NCI-H1694 (cell line): ENCODE data around the gene BFSP2.
"Not testable (repeated sequence)": the region's sequence is repeated elsewhere in the genome, so short reads cannot be mapped to it uniquely, and the experiment has no call there.

Experiments
- DNase-seq: peaks from one replicate; lab custom pipeline; 2025; lab: John Stamatoyannopoulos, UW

The BFSP2 gene

DNA sequence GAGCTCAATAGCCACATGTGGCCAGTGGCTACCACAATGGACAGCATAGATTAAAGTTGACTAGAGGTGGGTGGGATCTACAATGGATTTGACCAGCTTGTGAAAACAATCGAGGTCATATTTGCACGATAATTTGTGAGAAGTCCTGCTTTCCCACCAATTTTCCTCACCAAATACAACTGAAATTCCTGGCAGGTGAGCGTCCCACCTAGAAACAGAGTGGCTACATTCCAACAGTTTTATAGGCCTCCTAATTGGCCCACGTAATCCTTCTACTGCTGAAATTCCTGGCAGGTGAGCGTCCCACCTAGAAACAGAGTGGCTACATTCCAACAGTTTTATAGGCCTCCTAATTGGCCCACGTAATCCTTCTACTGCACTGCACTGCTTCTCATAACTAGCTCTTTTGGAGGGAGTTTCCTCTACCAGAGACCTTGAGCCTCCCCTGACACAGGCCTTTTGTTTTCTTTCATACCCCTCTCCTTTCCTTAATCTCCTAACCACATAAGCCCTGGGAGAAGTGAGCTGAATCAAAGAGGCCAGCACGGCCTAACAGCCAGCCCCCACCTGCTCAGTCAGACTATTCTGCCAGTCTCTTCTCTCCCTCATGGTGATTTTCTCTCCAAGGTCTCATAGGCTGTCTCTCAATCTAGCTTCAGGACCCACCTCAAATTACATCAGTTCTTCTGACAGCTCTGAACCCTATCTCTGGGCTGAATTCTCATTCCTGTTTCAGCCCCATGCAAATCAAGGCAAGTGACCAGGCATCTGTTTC lies 80.2 kb downstream of the BFSP2 start:
- no peak for DNase-seq

DNA sequence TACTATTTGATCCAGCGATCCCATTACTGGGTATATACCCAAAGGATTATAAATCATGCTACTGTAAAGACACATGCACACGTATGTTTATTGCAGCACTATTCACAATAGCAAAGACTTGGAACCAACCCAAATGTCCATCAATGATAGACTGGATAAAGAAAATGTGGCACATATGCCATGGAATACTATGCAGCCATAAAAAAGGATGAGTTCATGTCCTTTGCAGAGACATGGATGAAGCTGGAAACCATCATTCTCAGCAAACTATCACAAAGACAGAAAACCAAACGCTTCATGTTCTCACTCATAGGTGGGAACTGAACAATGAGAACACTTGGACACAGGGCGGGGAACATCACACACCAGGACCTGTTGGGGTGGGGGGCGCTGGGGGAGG lies 82.6 kb downstream of the BFSP2 start:
- not testable (repeated sequence) for DNase-seq

DNA sequence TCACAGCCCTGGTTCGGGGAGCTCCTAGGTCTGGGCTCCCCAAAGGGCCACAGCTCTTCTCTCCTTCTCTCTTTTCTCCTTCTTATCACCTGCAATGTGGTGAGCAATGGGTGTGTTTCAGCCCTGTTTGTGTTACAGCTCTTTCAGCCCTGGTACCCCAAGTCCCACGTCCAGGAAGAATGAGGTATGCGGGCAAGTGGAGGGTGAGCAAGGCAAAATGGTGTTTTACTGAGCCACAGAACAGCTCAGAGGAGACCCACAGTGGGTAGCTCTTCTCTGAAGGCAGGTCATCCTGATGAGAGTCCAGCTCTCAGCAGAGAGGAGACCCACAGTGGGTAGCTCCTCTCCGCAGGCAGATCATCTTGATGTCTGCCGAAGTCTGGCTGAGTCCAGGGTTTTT lies 86.8 kb downstream of the BFSP2 start:
- DNase-seq, result no peak

DNA sequence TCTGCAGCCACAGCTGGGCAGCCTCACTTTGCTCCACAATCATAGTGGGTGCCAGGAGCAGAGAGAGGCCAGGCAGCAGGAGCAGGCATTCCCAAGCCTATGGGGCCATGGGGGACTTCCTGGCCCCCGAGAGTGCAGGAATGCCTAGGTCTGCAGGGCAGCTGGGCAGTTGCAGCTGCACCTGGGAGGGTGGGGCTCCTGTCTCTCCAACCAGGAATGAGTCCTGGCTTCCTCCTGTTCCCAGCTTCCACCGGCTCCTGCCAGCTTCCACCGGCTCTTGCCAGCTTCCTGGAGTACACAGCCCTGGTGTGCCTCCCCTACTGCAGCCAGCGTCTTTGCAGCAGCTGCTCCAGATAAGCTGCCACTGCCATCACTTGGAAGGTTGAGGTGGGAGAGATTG lies 87.3 kb downstream of the BFSP2 start:
- DNase-seq, result no peak

DNA sequence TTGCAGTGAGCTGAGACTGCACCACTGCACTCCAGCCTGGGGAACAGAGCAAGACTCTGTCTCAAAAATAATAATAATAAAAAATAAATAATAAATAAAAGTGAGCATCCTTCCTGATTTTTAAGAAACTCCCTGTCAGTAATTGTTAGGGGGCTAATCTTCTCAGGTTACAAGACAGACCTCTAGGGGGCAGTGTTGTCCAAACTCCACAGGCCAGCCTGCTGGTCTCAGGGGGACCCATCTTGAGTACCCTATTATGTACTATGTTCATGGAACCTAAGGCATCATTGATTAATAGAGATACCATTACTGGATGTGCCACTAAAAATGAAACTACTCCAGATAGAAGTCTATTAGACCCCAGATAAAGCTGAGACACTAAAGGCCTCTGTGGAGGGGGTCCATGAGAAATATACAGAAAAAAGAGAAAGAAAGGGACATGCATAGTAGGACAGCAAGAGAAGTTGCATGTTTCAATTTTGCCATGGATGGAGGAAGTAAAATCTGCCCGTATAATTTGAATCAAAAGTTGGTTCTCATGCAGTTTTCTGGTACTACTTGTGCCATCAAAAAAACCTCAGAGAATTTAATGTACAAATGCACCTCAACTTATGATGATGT lies 88.2 kb downstream of the BFSP2 start:
- DNase-seq, result no peak

DNA sequence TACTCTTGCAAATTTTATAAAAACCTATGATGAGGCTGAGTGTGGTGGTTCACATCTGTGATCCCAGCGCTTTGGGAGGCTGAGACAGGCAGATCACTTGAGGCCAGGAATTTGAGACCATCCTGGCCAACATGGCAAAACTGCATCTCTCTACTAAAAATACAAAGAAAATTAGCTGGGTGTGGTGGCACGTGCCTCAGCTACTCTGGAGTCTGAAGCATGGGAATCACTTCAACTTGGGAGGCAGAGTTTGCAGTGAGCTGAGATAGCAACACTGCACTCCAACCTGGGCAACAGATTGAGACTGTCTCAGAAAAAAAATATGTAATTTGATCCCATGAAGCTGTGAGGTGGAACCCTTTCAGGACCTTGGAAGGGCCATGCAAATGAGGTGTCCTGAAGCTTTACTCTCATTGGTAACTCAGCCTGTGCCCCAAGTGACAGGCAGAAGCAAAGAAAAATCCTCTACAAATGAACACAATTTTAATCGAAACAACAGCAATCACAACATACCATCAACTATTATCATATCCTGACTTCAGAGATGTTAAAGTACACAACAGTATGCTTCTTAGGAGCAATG lies 89.0 kb downstream of the BFSP2 start:
- no peak for DNase-seq

DNA sequence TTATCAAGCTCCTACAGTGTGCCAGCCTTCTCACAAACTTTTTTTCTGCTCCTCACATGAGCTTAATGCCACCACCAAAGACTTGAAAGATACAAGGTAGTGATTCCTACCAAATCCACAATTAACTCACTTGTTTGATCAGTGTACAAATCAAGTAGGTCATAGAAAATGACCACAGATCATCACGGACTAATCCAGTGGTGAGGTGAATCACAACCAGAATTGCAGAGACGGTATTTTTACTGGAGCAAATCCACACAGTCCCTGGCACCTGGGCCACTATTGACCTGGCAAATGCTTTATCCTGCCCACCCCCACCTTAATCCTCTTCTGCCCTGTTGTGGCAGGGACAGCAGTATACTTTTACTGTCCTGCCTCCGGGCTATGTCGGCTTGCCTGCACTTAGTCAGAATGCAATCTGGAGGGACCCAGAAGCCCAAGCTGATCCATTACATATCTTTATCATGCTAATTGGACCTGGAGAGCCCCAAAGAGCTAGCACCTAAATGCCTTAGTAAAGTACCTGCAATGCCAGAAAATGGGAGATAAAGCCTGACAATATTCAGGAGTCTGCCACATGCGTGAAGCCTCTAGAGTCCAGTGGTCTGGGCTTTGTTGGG lies 89.7 kb downstream of the BFSP2 start:
- DNase-seq, result no peak

DNA sequence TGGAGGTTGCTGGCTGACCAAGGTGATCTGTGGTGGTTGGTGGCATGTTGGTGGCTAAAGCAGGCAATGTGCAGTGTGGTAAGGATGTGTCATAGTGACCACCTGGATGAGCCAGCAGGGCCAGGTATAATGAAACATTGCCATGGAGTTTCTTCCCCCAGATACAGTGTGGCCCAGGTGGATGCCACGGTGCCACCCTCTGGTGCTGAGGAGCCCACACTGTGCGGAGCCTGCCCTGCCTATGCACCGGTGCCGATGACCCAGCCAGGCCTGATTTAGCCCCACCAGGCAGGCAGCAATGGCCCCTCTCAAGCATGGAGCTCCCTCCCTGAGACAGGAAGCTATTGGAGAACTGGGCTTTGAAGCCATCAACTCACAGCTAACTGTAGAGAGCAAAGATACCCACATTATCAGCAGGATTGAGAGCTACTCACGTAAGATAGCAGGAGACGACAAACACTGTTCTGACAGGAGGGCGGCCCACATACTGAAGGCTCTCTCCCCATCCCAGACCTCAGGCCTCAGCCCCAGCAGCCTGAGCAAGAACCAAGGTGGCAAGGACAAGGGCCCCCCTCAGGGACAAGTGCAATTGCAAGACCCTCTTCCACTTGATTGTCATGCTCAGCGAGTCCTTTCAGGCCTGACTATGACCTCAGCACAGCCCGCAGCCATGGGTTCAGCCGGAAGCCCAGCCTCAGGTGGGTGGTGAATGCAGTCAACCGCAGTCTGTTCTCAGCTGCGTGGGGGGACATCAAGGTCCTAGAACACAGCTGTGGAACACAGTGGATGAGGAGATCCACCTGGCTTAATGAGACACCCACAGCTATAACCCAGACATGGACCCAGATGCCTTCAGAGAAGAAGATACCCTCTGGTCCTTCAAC lies 90.9 kb downstream of the BFSP2 start:
- DNase-seq, result no peak

DNA sequence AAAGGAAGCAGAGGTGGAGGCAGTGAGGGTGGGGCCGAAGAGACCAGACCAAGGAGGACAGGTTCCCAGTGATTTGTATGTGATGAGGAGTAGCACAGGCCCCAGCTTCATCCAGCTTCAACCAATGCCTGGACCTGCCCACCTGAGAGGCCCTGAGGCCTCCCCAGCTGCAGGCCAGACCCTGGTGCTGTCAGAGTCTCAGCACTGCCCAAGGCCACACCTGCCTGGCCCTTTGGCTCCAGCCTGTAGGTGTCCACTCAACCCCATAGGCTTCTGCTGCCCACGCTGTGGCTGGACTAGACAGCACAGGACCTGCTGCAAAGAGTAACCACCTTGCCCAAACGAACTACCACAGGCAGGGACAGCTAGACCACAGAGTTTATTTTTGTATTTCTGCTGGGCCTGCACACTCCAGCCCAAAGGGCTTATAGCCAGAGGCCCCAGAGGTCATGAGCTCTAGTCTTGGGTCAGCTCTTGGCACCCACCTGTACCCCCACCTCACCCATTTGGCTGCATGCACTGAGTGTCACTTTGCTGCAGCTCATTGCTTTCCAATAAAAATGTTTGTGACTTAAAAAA lies 91.7 kb downstream of the BFSP2 start:
- DNase-seq, result no peak

DNA sequence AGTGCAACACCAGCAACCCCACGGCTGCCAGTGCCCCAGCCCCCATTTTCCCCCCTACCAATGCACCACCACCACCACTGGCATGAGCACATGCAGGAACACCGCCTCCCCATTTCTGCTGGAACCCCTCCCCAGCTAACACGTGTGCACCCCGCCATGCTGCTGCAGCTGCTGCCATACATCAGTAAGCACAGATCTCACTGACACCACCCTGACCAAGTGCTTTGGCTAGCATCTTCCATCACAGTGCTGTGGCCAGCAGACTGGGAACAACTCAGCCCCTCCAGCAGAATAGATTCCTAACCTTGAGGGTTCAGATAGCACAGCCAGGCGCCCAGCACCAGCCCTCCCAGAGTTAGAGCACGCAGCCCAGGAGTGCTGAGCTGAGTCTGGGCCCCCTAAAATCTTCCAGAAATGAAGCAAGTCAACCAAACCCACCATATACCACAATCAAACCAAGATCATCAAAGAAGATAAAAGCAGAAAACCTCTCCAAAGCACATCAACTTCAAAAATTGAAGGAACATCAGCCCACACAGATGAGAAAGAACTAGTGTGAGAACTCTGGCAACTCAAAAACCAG lies 92.4 kb downstream of the BFSP2 start:
- no peak for DNase-seq

DNA sequence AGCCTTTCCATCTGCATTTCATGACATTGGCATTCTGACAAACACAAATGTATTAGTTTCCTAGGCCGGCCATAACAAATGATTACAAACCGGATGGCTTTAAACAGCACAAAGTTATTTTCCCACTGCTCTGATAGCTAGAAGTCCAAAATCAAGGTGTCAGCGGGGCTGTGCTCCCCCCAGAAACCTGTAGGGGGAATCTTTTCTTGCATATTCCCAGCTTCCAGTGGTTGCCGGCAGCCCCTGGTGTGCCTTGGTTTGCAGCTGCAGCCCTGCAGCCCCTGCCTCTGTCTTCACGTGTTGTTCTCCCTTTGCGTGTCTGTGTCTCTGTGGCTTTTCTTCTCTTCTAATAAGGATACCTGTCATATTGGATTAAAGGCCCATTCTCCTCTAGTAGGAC lies 94.6 kb downstream of the BFSP2 start:
- no peak for DNase-seq

DNA sequence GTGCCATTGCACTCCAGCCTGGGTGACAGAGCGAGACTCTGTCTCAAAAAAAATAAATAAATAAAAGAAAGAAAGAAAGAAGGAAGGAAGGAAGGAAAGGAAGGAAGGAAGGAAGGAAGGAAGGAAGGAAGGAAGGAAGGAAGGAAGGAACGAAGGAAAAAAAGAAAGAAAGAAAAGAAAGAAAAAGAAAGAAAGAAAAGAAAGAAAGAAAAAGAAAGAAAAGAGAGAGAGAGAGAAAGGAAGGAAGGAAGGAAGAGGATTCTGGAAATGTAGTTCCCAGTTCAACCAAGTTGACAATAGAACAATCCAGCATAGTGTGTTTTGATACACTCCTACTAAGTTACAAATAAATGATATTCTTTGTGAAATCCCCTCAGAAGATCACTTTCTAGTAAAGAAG lies 102.7 kb downstream of the BFSP2 start:
- not testable (repeated sequence) for DNase-seq

DNA sequence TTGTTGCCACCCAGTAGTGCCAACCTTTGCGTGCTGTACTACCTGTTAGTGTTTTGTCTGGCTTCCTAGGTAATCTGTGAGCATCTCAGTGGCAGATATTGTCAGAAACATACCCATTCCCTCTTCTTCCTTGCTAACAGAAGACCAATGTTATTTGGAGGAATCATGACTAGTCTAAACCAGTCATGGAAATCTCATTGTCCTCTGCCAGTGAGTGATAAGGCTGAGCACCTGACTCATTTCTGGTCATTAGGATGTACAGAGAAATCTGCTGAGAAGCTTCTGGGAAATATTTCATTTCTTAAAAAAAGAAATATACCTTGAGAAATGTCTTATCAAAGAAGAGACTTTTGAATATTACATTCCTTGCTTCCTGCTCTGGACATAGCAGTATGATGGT lies 103.6 kb downstream of the BFSP2 start:
- no peak for DNase-seq

DNA sequence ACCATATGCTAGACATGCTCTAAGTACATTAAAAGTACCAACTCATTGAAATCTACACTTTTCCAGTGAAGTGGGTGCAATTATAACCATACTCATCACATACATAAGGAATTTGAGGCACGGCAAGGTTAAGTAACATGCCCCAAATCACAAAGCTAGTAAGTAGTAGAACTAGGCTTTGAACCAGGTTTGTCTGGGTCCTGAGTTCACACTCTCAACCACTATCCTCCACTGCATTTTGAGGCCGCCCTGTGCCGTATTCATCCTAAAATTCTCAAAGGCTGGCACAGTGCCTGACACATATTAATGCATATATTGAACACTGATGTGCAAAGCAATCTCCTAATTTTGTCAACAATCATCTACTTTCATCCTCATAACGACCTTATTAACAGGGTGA lies 104.9 kb downstream of the BFSP2 start:
- no peak for DNase-seq

DNA sequence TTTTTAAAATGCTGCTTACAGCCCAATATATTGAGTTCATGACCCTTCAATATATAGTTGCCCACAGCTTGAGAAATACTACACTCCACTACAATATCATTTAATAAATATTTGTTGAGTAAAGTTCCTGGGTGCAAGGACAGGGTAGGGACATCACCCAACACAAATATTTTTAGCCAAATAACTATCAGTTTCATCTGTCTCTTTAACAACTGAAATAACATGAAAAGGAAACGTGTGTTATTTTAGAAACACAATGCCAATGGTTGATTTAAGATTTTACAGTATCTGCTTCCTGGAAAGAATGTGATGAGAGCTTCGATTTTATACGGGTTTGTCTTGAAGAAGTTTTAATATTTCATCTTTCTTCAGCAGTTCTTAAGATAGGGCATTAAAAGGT lies 106.0 kb downstream of the BFSP2 start:
- no peak for DNase-seq

DNA sequence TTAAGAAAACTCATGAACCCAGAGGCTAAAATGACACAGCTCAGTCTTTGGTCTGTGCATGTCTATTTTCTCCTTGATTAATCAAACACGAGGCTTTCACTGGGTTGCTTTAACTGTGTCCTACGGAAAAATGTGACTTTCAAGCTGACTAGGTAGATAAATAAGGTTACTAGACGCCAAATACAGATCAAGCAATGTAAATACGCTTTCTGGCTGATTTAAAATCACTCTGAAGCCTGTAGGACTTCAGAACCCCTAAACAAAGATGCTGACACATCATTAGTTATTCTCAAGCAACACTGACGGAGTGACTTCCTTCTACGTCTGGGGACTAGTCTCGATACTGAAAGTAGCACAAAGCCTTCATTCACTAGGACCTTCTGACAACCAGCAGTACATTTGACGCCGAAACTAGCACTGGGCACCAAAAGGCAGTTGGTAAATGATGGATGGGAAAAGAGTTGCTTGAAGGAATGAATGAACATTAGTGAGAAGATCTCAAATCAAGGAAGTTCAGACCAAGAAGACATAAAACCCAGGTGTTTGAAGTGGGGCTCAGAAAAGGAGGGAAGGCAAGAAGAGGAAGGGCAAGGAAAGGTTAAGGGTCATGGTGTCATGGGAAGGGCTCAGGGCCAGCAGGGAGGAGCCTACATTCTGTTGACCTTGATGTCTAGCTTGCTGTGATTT lies 106.5 kb downstream of the BFSP2 start:
- no peak for DNase-seq

DNA sequence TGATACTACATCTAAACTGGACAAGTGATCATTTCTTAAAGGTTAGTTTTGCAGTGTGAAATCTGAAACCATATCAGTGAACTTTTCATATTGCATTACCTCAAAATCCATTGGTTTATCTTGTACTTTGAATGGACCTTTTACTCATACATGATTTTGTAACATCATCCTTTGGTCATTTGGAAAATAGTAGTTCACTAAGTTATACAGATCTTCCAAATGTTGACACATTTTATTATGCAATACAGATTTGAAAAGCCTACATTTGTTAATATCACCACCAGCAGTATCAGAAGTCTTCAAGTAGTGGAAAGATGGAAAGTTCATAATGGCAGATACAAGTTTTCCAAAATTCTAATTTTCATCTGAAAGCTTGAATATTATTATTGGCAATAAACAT lies 109.6 kb downstream of the BFSP2 start:
- DNase-seq, result no peak

DNA sequence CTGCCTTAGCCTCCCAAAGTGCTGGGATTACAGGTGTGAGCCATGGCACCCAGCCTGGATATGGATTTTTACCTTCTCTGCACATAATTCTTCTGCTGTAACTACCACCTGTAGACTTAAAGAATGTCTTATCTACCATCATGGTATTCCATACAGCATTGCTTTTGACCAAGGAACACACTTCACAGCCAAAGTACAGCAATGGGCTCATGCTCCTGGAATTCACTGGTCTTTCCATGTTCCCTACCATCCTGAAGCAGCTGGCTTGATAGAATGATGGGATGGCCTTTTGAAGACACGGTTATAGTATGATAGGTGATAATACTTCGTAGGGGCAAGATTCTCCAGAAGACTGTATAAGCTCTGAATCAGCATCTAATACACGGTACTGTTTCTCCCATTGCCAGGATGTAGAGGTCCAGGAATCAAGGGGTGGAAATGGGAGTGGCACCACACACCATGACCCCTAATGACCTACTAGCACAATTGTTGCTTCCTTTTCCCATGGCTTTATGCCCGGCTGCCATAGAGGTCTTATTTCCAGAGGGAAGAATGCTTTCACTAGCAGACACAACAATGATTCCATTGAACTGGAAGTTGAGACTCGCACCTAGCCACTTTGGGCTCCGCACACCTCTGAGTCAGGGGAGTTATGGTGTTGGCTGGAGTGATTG lies 112.7 kb downstream of the BFSP2 start:
- no peak for DNase-seq

DNA sequence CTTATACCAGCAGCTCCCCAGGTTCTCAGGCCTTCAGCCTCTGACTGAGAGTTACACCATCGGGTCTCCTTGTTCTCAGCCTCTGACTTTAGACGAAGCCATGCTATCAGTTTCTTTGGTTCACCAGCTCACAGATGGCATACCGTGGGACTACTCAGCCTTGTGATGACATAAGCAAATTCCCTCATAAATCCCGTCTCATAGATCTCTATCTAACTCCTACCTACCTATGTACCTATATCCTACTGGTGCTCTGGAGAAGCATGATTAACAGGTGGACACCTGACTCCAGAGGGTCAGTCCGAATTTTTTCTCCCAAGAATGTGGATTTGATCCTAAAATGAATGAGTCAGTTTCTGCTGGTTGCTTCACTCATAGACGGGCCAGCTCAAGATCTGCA lies 114.6 kb downstream of the BFSP2 start:
- no peak for DNase-seq

DNA sequence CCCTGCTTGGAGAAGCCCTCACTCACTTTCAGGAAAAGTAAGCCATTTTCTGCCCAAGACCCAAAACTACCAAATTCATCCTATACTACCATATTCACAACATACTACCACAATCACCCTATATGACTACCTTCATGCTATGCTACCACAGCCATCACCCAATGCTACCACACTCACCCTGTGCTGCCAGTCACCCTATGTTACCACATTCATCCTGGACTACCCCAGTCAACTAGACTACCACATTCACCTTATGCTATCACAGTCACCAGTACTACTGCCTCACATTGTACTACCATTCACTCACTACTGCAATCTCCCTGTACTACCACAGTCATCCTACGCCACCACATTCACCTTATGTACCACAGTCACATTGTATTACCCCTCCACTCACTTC lies 115.3 kb downstream of the BFSP2 start:
- DNase-seq, result no peak
